ENCODE measurements around the gene PRAC2. TPM values are rescaled to one million over a fixed set of nuclear protein-coding genes. Genes with fewer than 3 reads are reported as not detected.
A peak's percentile ranks its signal among the peaks of the same experiment; 100 is the strongest.

PRAC2 gene
- total RNA-seq, 1 experiment from 2014 or later: 44.1 TPM

GRCh38 chr17:48718227-48718760 is 4.7 kb upstream of the PRAC2 start:
- Histone ChIP-seq H3K9me3 (ENCODE audit: low read length) (no peaks in the 10 kb centered on the region), H3K36me3 (ENCODE audit: low read depth, low read length) (no peaks in the 10 kb centered on the region), H3K9ac (ENCODE audit: low read length) (peak overlapping the region; percentile 90), H3K9me2 (replicated peaks; ENCODE audit: low read length) (no peaks in the 10 kb centered on the region), H3K79me2 (ENCODE audit: low read length) (peaks cover 75% of the 10 kb centered on the region), H4K20me1 (ENCODE audit: low read length) (no peaks in the 10 kb centered on the region), H3K27me3 (ENCODE audit: low read length) (no peaks in the 10 kb centered on the region), H3K4me2 (ENCODE audit: low read length) (peak overlapping the region; percentile 85), H2AFZ (ENCODE audit: low read length) (peak overlapping the region; percentile 74), H3K27ac (ENCODE audit: low read length) (peak overlapping the region; percentile 87), H3K4me1 (ENCODE audit: insufficient read depth, low read length) (peaks cover 31% of the 10 kb centered on the region), H3F3A (ENCODE audit: low read length, unreplicated experiment) (no peaks in the 10 kb centered on the region), H3K4me3 (ENCODE audit: low read length) (peak overlapping the region; percentile 90)
- TSS peak; percentile 61 for BruUV-seq (replicated peaks)
- DNase-seq (peak; percentile 55), ATAC-seq (no peak)
- ChIA-PET CTCF (interaction anchor here (0.6 to 1.7 kb wide), 2 partner anchors 40 to 394 kb away, joined by 8 to 11 read pairs; no protein-coding TSS in a partner anchor), POLR2A (ENCODE audit: unreplicated experiment) (interaction anchor here (0.6 to 0.8 kb wide), 7 partner anchors 19 to 1921 kb away, joined by 3 to 22 read pairs (median 5); no protein-coding TSS in a partner anchor)
- no peak for TF ChIP-seq EZH2 (IDR thresholded peaks at IDR 0.05; ENCODE audit: low read length, unreplicated experiment)
- intact Hi-C loops (cut with micrococcal nuclease): no loop called here

GRCh38 chr17:48718761-48719641 is 4.0 kb upstream of the PRAC2 start:
- Histone ChIP-seq H3K36me3 (ENCODE audit: low read depth, low read length) (no peaks in the 10 kb centered on the region), H3K4me3 (ENCODE audit: low read length) (peak overlapping the region; percentile 90), H3K27ac (ENCODE audit: low read length) (peak overlapping the region; percentile 87), H3K9ac (ENCODE audit: low read length) (peak overlapping the region; percentile 90), H3K9me2 (replicated peaks; ENCODE audit: low read length) (no peaks in the 10 kb centered on the region), H3K4me2 (ENCODE audit: low read length) (peak overlapping the region; percentile 85), H3K9me3 (ENCODE audit: low read length) (no peaks in the 10 kb centered on the region), H3F3A (ENCODE audit: low read length, unreplicated experiment) (peaks cover 4% of the 10 kb centered on the region), H3K4me1 (ENCODE audit: insufficient read depth, low read length) (peaks cover 31% of the 10 kb centered on the region), H3K27me3 (ENCODE audit: low read length) (no peaks in the 10 kb centered on the region), H2AFZ (ENCODE audit: low read length) (peak overlapping the region; percentile 74), H4K20me1 (ENCODE audit: low read length) (no peaks in the 10 kb centered on the region), H3K79me2 (ENCODE audit: low read length) (peaks cover 82% of the 10 kb centered on the region)
- TF ChIP-seq EZH2phosphoT487 (IDR thresholded peaks at IDR 0.05; ENCODE audit: borderline replicate concordance, low read length) (no peak), CTCF (conservative IDR thresholded peaks at IDR 0.05; ENCODE audit: low read depth, low read length) (no peak), EZH2 (IDR thresholded peaks at IDR 0.05; ENCODE audit: low read length, unreplicated experiment) (no peak)
- ATAC-seq (no peak), DNase-seq (peak; percentile 47)
- BruUV-seq (replicated peaks): TSS peak; percentile 31
- CTCF ChIA-PET: interaction anchor here (0.6 to 1.7 kb wide), 5 partner anchors 40 to 155 kb away, joined by 3 to 15 read pairs (median 6); no protein-coding TSS in a partner anchor
- POLR2A ChIA-PET (ENCODE audit: unreplicated experiment): interaction anchor here (0.6 to 1.5 kb wide), 8 partner anchors 10 to 93 kb away, joined by 3 to 18 read pairs (median 4); partner anchors contain the start of genes HOXB13 and HOXB9
- intact Hi-C loops (cut with micrococcal nuclease): no loop called here

GRCh38 chr17:48719642-48720265 is 3.2 kb upstream of the PRAC2 start:
- intact Hi-C loops (cut with micrococcal nuclease): no loop called here
- peak; percentile 91 for DNase-seq
- ATAC-seq: peak; percentile 16

More at GRCh38 chr17:48719642-48720265, 3.2 kb upstream of the PRAC2 start:
- CTCF ChIA-PET: interaction anchor here (0.6 to 1.5 kb wide), 5 partner anchors 9 to 154 kb away, joined by 3 to 15 read pairs (median 3); partner anchors contain the start of gene HOXB13
- Histone ChIP-seq H3K27ac (ENCODE audit: low read length) (peak overlapping the region; percentile 87), H3K9ac (ENCODE audit: low read length) (peak overlapping the region; percentile 90), H3F3A (ENCODE audit: low read length, unreplicated experiment) (peaks cover 5% of the 10 kb centered on the region), H3K27me3 (ENCODE audit: low read length) (no peaks in the 10 kb centered on the region), H2AFZ (ENCODE audit: low read length) (peak overlapping the region; percentile 74), H3K4me3 (ENCODE audit: low read length) (peak overlapping the region; percentile 90), H3K9me3 (ENCODE audit: low read length) (no peaks in the 10 kb centered on the region), H3K36me3 (ENCODE audit: low read depth, low read length) (no peaks in the 10 kb centered on the region), H3K9me2 (replicated peaks; ENCODE audit: low read length) (no peaks in the 10 kb centered on the region), H3K4me2 (ENCODE audit: low read length) (peak overlapping the region; percentile 85), H4K20me1 (ENCODE audit: low read length) (no peaks in the 10 kb centered on the region), H3K79me2 (ENCODE audit: low read length) (peaks cover 90% of the 10 kb centered on the region), H3K4me1 (ENCODE audit: insufficient read depth, low read length) (peaks cover 33% of the 10 kb centered on the region)
- BruUV-seq (replicated peaks): no TSS peak
- TF ChIP-seq EZH2phosphoT487 (IDR thresholded peaks at IDR 0.05; ENCODE audit: borderline replicate concordance, low read length) (no peak), EZH2 (IDR thresholded peaks at IDR 0.05; ENCODE audit: low read length, unreplicated experiment) (no peak), CTCF (conservative IDR thresholded peaks at IDR 0.05; ENCODE audit: low read depth, low read length) (no peak)
- POLR2A ChIA-PET (ENCODE audit: unreplicated experiment): interaction anchor here (0.6 to 1.5 kb wide), 7 partner anchors 9 to 94 kb away, joined by 3 to 18 read pairs (median 4); partner anchors contain the start of genes HOXB13 and HOXB9
